ENCODE results near the gene GOSR2. TPM values are rescaled to one million over a fixed set of nuclear protein-coding genes. Genes with fewer than 3 reads are reported as not detected.

GOSR2 gene
- total RNA-seq, 1 experiment from 2014 or later, result 52.9 TPM

DNA sequence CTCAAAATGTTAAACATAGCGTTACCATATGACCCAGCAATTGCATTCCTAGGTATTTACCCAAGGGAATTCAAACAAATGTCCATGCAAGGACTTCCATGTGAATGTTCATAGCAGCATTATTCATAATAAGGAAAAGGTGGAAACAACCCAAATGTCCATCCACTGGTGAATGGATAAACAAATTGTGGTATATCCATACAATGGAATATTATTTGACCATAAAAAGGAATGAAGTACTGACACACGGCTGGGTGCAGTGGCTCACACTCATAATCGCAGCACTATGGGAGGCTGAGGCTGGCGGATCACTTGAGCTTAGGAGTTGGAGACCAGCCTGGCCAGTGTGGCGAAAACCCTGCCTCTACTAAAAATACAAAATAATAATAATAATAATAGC is 24.1 kb upstream of the GOSR2 start:
- Histone ChIP-seq H3K9me3 (ENCODE audit: control insufficient read depth in 1 of 2, insufficient read depth in 1 of 2, low read depth in 1 of 2, low read length in 2 of 2) (no peaks in the 10 kb centered on the region), H3K9me2 (ENCODE audit: insufficient read depth) (no peaks in the 10 kb centered on the region), H4K20me1 (ENCODE audit: insufficient read depth) (no peaks in the 10 kb centered on the region), H2AFZ (ENCODE audit: low read depth, low read length, poor library complexity, severe bottlenecking) (no peak overlapping the region), H3K36me3 (ENCODE audit: control insufficient read depth in 1 of 2, insufficient read depth in 2 of 2, low read length in 2 of 2) (no peaks in the 10 kb centered on the region), H3K9ac (ENCODE audit: low read length) (no peak overlapping the region), H3K27me3 (ENCODE audit: insufficient read depth, low read length) (no peaks in the 10 kb centered on the region), H3K4me1 (ENCODE audit: control insufficient read depth in 1 of 2, insufficient read depth in 2 of 2, low read length in 2 of 2) (no peaks in the 10 kb centered on the region), H3K4me2 (ENCODE audit: low read length) (no peak overlapping the region), H3K4me3 (replicated peaks in 1 of 2; ENCODE audit: low read depth in 1 of 2, low read length in 2 of 2) (no peak overlapping the region), H3K79me2 (ENCODE audit: insufficient read depth, low read length) (no peaks in the 10 kb centered on the region), H3K27ac (ENCODE audit: low read depth, low read length) (no peak overlapping the region)
- no TSS peak for BruUV-seq (replicated peaks)
- CTCF ChIA-PET, result no interaction called here
- RAD21 ChIA-PET (ENCODE audit: low non-redundant PET in 1 of 2, low total read pairs in 2 of 2, uncharacterized antibody in 2 of 2, unreplicated experiment in 2 of 2), result no interaction called here
- intact Hi-C loops (cut with micrococcal nuclease), result loop anchor here (2.0 kb wide), 1 partner anchor 24 kb away; the partner anchor contains the start of gene GOSR2
- POLR2A ChIA-PET, result no interaction called here
- no peak for DNase-seq (ENCODE audit: low read depth, low spot score)
- no peak for ATAC-seq
- TF ChIP-seq ZFX (IDR thresholded peaks at IDR 0.05) (no peak), EGR1 (IDR thresholded peaks at IDR 0.05; ENCODE audit: low read depth) (no peak), RAD21 (IDR thresholded peaks at IDR 0.05; ENCODE audit: low read depth) (no peak), FOSL1 (IDR thresholded peaks at IDR 0.05; ENCODE audit: low read depth) (no peak), TCF7L2 (IDR thresholded peaks at IDR 0.05; ENCODE audit: borderline replicate concordance, extremely low read depth, insufficient read depth, insufficient read length) (no peak), ZNF274 (IDR thresholded peaks at IDR 0.05; ENCODE audit: low read depth, low read length) (no peak), ZBTB33 (IDR thresholded peaks at IDR 0.05; ENCODE audit: extremely low read depth, insufficient replicate concordance, low read length) (no peak), CBX3 (IDR thresholded peaks at IDR 0.05; ENCODE audit: low read depth) (no peak), POLR2A (IDR thresholded peaks at IDR 0.05; ENCODE audit: borderline replicate concordance, extremely low read depth, insufficient read depth, insufficient read length) (no peak), YY1 (IDR thresholded peaks at IDR 0.05; ENCODE audit: extremely low read depth, insufficient replicate concordance, low read depth, low read length) (no peak), ELF1 (IDR thresholded peaks at IDR 0.05; ENCODE audit: borderline replicate concordance, low read depth) (no peak), ATF3 (IDR thresholded peaks at IDR 0.05) (no peak), SIN3A (IDR thresholded peaks at IDR 0.05; ENCODE audit: low read depth) (no peak)

All from HCT116 (cell line).